Dermis lymphatic vessel endothelial cell (primary cell): ENCODE results near the gene FGF21. TPM values are rescaled to one million over a fixed set of nuclear protein-coding genes. Genes with fewer than 3 reads are reported as not detected.

Experiments
- total RNA-seq: library from RNA; depleted of rRNA; stranded (reverse); fragments of >200 nt; gene quantifications from 2 replicates; pipeline ENCODE4 v1.2.1, GENCODE V29; 2014

Gene FGF21
- total RNA-seq, result not detected in 2 replicates

DNA sequence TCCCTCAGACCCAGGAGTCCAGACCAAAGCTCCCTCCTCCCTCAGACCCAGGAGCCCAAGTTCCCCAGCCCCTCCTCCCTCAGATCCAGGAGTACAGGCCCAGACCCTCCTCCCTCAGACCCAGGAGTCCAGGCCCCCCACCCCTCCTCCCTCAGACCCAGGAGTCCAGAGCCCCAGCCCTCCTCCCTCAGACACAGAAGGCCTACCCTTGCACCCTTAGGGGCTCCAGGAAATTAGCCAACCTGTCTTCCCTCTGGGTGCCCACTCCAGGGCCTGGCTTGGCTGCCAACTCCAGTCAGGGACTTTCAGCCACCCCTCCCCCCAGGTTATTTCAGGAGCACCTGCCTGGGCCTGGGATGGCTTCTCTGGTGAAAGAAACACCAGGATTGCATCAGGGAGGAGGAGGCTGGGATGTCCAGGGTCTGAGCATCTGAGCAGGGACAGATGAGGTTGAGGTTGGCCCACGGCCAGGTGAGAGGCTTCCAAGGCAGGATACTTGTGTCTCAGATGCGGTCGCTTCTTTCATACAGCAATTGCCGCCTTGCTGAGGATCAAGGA, at the start of gene FGF21:
FGF21 (plus strand) TSS at position 441 of the 558 bp plus-strand sequence. CDS start 713 bp downstream, outside the sequence.

DNA sequence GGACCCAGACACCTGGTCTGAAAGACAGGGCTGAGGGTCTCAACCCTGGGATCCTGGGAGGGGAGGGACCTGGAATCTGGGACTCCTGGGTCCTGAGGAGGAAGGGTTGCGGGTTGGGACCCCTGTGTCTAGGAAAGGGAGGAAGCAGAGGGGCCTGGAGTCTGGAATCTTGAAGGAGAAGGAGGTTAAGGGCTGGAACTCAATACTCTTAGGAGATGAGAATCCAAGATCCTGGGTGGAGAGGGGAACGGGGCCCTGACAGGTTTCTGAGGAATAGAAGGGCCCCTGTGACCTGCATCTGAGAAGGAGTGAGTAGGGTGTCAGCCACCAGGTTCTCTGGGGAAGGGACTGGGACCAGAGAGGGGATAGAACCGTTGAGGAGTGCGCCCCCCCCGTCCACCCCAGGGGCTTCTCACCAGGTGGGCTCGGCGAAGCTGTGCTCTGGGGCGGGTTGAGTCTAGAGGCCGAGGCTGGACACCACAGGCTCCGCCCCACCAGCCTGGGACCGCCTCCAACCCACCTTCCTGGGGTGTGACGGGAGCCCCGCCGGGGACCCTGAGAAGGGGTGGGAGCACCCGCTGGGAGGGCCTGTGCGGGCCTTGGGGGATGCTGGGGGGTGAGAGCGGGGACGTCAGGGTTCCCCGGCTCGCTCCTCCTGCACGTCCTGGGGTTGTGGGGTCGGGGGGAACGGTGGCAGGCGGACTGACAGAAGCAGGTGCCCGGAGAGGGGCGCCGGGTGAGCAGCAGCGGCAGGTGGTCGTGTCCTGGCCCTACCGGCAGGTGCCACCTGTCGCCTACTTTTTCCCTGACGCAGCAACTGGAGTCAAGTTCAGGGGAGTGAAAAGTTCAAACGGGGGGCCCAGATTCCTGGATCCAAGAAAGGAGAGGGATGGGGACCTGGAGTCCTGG, 35.8 kb upstream of the FGF21 start, which contains the start of gene MAMSTR:
MAMSTR (minus strand) TSS at position 463 of the 909 bp plus-strand sequence. CDS start 694 bp downstream, outside the sequence.

GRCh38 chr19:48740164-48740972, 15.0 kb upstream of the FGF21 start, which contains the start of gene RASIP1:
Gene RASIP1 (minus strand): TSS chr19:48740610. CDS start chr19:48740282, 328 bp downstream.

GRCh38 chr19:48746738-48747575, 8.4 kb upstream of the FGF21 start, which contains the start of gene IZUMO1:
Gene IZUMO1 (minus strand): TSS chr19:48746909. CDS start chr19:48745859, 1,050 bp downstream.

DNA sequence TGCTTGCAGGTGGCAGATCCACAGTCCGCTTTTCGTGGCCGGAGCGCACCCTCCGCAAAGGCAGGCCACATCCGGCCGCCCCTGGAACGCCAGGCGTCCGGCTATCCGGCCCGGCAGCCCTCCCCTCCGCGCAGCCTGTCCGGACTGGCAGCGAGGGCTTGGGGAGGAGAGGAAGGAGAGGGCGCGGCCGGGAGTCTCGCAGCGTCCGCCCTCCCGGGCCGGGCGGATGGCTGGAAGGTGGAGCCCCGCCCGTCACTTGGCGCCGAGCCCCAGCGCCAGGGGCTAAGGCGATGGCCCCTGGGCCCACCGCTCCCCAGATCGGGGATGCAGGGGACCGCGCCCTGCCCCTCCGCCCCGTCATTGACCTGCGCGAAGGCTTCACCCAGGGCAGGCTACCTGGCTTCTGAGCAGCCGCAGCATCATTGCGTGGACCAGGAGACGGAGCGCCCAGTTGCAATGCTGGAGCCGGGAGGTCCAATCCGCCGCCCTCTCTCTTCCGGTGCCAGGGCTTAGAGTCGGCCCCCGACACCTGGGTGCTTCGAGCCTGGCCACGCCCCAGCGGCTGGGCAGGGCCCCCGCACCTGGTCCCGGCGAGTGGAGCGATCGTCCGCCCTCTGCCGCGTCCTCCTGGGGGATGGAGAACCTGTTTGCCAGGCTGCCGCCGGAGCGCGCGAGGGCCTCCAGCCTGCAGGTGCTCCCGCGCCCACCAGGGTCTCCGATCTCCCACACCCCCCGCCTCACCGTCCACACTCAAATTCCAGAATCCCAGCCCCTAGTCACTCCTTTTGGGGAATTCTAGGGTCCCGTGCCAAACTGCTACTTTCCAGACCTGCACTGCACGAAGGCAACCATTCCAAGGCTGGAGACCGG, 2.6 kb upstream of the FGF21 start, which contains the start of gene FUT1:
FUT1 (minus strand) TSS at position 146 of the 870 bp plus-strand sequence. CDS start 1,360 bp downstream, outside the sequence.

Other genes with a start within 250 kb of the FGF21 start
- gene LMTK3, start 243.7 kb upstream of the FGF21 start, total RNA-seq, result under 0.01 TPM in 1 of 2 replicates, not detected in the other
- 0.11 TPM in 1 of 2 replicates, not detected in the other for gene SULT2B1, start 203.4 kb upstream of the FGF21 start, total RNA-seq
- not detected in 2 replicates for gene SPACA4, start 148.8 kb upstream of the FGF21 start, total RNA-seq
- gene FAM83E, start 140.4 kb upstream of the FGF21 start, total RNA-seq, result 0.22 and 0.60 TPM in 2 replicates
- 2,542 and 4,069 TPM in 2 replicates for gene RPL18, start 136.3 kb upstream of the FGF21 start, total RNA-seq
- gene SPHK2, start 136.0 kb upstream of the FGF21 start, total RNA-seq, result 4.0 and 4.9 TPM in 2 replicates
- gene DBP, start 118.1 kb upstream of the FGF21 start, total RNA-seq, result 1.9 and 2.1 TPM in 2 replicates
- gene CA11, start 109.3 kb upstream of the FGF21 start, total RNA-seq, result 4.0 and 9.8 TPM in 2 replicates
- not detected in 2 replicates for gene NTN5, start 82.5 kb upstream of the FGF21 start, total RNA-seq
- not detected in 2 replicates for gene FUT2, start 59.6 kb upstream of the FGF21 start, total RNA-seq
- 0.09 and 0.11 TPM in 2 replicates for gene MAMSTR, start 35.8 kb upstream of the FGF21 start, total RNA-seq
- 52.8 and 61.2 TPM in 2 replicates for gene RASIP1, start 14.9 kb upstream of the FGF21 start, total RNA-seq
- gene IZUMO1, start 8.6 kb upstream of the FGF21 start, total RNA-seq, result 0.43 and 0.52 TPM in 2 replicates
- 7.8 and 9.8 TPM in 2 replicates for gene FUT1, start 2.9 kb upstream of the FGF21 start, total RNA-seq
- gene BCAT2, start 55.5 kb downstream of the FGF21 start, total RNA-seq, result 23.5 and 26.8 TPM in 2 replicates
- 3.0 and 6.2 TPM in 2 replicates for gene HSD17B14, start 81.0 kb downstream of the FGF21 start, total RNA-seq
- gene PLEKHA4, start 113.1 kb downstream of the FGF21 start, total RNA-seq, result 5.3 and 7.6 TPM in 2 replicates
- gene PPP1R15A, start 116.9 kb downstream of the FGF21 start, total RNA-seq, result 34.9 and 52.9 TPM in 2 replicates
- 0.09 and 0.11 TPM in 2 replicates for gene TULP2, start 143.2 kb downstream of the FGF21 start, total RNA-seq
- 142 and 143 TPM in 2 replicates for gene NUCB1, start 144.8 kb downstream of the FGF21 start, total RNA-seq
- not detected in 2 replicates for gene DHDH, start 178.2 kb downstream of the FGF21 start, total RNA-seq
- gene BAX, start 199.4 kb downstream of the FGF21 start, total RNA-seq, result 71.3 and 87.3 TPM in 2 replicates
- 786 and 994 TPM in 2 replicates for gene FTL, start 209.8 kb downstream of the FGF21 start, total RNA-seq
- gene GYS1, start 237.8 kb downstream of the FGF21 start, total RNA-seq, result 13.4 and 13.8 TPM in 2 replicates
- gene RUVBL2, start 238.4 kb downstream of the FGF21 start, total RNA-seq, result 106 and 141 TPM in 2 replicates